DOHH2 (cell line): ENCODE results near the gene MYO7B.

Experiments
- H3F3A ChIP-seq: fragments of 200-600 bp; sonication (generic), shearing (Covaris generic); 2 replicates; pipeline ENCODE4 v1.6.0; 2016; ENCODE audit warnings: antibody characterized with exemption, mild to moderate bottlenecking; ENCODE audit not compliant: control insufficient read depth, insufficient read depth
- H3K27ac ChIP-seq: fragments of 200-600 bp; sonication (generic); 2 replicates; pipeline ENCODE4 v1.5.1; 2014; ENCODE audit warnings: low read depth, mild to moderate bottlenecking, low read length, moderate library complexity
- H3K27me3 ChIP-seq: fragments of 200-600 bp; sonication (generic); 2 replicates; pipeline ENCODE4 v1.6.1; 2014; ENCODE audit warnings: mild to moderate bottlenecking, low read length, mixed read lengths; ENCODE audit not compliant: control insufficient read depth
- H3K36me3 ChIP-seq: fragments of 200-600 bp; sonication (generic); 2 replicates; pipeline ENCODE4 v1.6.1; 2014; ENCODE audit warnings: mild to moderate bottlenecking, low read length, moderate library complexity, mixed read lengths; ENCODE audit not compliant: control insufficient read depth
- H3K4me1 ChIP-seq: fragments of 200-600 bp; sonication (generic); 2 replicates; pipeline ENCODE4 v1.6.1; 2014; ENCODE audit warnings: mild to moderate bottlenecking, low read length, mixed read lengths; ENCODE audit not compliant: control insufficient read depth
- H3K4me2 ChIP-seq: fragments of 200-600 bp; sonication (generic); 2 replicates; pipeline ENCODE4 v1.6.0; 2014; ENCODE audit warnings: mild to moderate bottlenecking, low read length, moderate library complexity
- H3K4me3 ChIP-seq: fragments of 200-600 bp; sonication (generic); 2 replicates; pipeline ENCODE4 v1.5.1; 2014; ENCODE audit warnings: mild to moderate bottlenecking, low read length, mixed read lengths
- H3K79me2 ChIP-seq: fragments of 200-600 bp; sonication (generic); 2 replicates; pipeline ENCODE4 v1.6.1; 2014; ENCODE audit warnings: mild to moderate bottlenecking, low read length, mixed read lengths; ENCODE audit not compliant: control insufficient read depth
- H3K9me2 ChIP-seq: fragments of 200-600 bp; sonication (generic); replicated peaks from 2 replicates; pipeline ENCODE4 v1.6.1; 2014; ENCODE audit warnings: mild to moderate bottlenecking, low read length, mixed read lengths; ENCODE audit not compliant: control insufficient read depth
- H3K9me3 ChIP-seq: fragments of 200-600 bp; sonication (generic); 2 replicates; pipeline ENCODE4 v1.6.1; 2014; ENCODE audit warnings: antibody characterized with exemption, low read length, mixed read lengths; ENCODE audit not compliant: control insufficient read depth, insufficient read depth
- H4K20me1 ChIP-seq: fragments of 200-600 bp; sonication (generic); 2 replicates; pipeline ENCODE4 v1.6.0; 2014; ENCODE audit warnings: low read depth, mild to moderate bottlenecking, antibody characterized with exemption, low read length, moderate library complexity; ENCODE audit not compliant: control insufficient read depth, insufficient read depth
- CTCF ChIP-seq: fragments of 200-600 bp; sonication (generic); IDR thresholded peaks from one replicate; pipeline ENCODE4 v1.5.1; 2014; ENCODE audit warnings: antibody characterized with exemption, mild to moderate bottlenecking, low read depth, low read length; ENCODE audit not compliant: poor library complexity, severe bottlenecking
- EZH2phosphoT487 ChIP-seq: fragments of 200-600 bp; sonication (generic); IDR thresholded peaks from 2 replicates; pipeline ENCODE4 v1.6.1; 2017; ENCODE audit warnings: borderline replicate concordance, mild to moderate bottlenecking, antibody characterized with exemption, low read length, moderate library complexity, mixed read lengths

The MYO7B gene

GRCh38 chr2:127641846-127642507 is 106.5 kb downstream of the MYO7B start:
- Histone ChIP-seq H3K79me2 (no peaks in the 10 kb centered on the region), H3K36me3 (no peaks in the 10 kb centered on the region), H3F3A (0 out of 2 replicates have a peak, but pooled peaks cover 4% of the 10 kb centered on the region), H3K4me2 (peak overlapping the region; percentile 38), H3K4me1 (peaks cover 56% of the 10 kb centered on the region), H3K9me3 (no peaks in the 10 kb centered on the region), H3K27me3 (no peaks in the 10 kb centered on the region), H4K20me1 (no peaks in the 10 kb centered on the region), H3K4me3 (0 out of 2 replicates have a peak overlapping the region, but pooled peaks have one; percentile 20), H3K27ac (no peak overlapping the region), H3K9me2 (no peaks in the 10 kb centered on the region)
- TF ChIP-seq EZH2phosphoT487 (no peak), CTCF (no peak)

GRCh38 chr2:127642706-127643438 is 107.4 kb downstream of the MYO7B start:
- H3K36me3 ChIP-seq, result no peaks in the 10 kb centered on the region
- 0 out of 2 replicates have a peak, but pooled peaks cover 4% of the 10 kb centered on the region for H3F3A ChIP-seq
- TF ChIP-seq EZH2phosphoT487 (no peak), CTCF (no peak)
- no peaks in the 10 kb centered on the region for H3K27me3 ChIP-seq
- H4K20me1 ChIP-seq, result no peaks in the 10 kb centered on the region
- H3K4me2 ChIP-seq, result no peak overlapping the region
- H3K4me1 ChIP-seq, result peaks cover 47% of the 10 kb centered on the region
- no peaks in the 10 kb centered on the region for H3K9me3 ChIP-seq
- H3K27ac ChIP-seq, result no peak overlapping the region
- no peaks in the 10 kb centered on the region for H3K79me2 ChIP-seq
- no peaks in the 10 kb centered on the region for H3K9me2 ChIP-seq
- H3K4me3 ChIP-seq, result no peak overlapping the region

GRCh38 chr2:127643439-127644065 is 108.1 kb downstream of the MYO7B start:
- Histone ChIP-seq H3K4me3 (no peak overlapping the region), H3K27ac (no peak overlapping the region), H3F3A (0 out of 2 replicates have a peak, but pooled peaks cover 4% of the 10 kb centered on the region), H3K9me3 (no peaks in the 10 kb centered on the region), H3K27me3 (no peaks in the 10 kb centered on the region), H3K79me2 (no peaks in the 10 kb centered on the region), H3K36me3 (no peaks in the 10 kb centered on the region), H3K4me1 (peaks cover 40% of the 10 kb centered on the region), H3K4me2 (no peak overlapping the region), H3K9me2 (no peaks in the 10 kb centered on the region), H4K20me1 (no peaks in the 10 kb centered on the region)
- TF ChIP-seq CTCF (no peak), EZH2phosphoT487 (no peak)
